ENCODE measurements around the gene CHRM4.
A peak's percentile ranks its signal among the peaks of the same experiment; 100 is the strongest.

CHRM4 gene

DNA sequence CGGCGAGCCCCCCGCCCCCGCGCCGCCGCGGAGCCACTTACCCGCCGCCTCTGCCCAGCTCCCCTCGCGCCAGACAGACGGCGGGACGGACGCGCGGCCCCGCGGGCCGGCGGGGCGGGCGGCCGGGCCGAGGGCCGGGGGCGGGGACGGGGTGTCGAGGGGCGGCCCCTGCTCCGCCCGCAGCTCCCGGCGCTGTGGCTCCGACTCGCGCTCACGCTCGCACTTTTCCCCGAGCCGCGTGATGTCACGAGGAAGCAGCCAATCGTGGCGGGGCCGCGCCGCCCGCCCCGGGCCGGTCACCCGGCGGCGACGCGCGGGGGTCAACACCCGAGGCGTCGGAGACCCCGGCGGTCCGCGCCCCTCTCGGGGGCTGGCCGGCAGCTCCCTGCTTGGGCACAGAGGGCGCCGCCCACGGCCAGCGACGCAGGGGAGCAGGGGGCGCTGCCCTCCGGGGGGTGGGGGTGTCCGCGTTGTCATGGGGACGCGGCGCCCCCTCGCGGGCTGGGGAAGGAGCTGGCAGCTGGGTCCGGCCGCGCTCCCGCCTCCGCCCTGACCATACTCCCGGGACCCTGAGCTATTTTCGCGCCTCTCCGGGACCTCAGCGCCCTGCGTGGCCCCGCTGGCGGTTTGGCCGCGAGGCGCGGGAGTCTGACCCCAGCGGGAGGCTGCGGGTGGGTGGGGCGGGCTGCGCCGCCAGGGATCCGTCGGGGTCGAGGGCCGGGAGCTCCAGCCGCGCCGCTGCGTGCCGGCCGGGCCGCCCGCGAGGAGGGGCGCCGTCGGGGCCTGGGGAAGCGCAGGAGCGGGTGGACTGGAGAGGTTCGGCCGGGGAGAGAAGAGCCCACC, at the start of gene CHRM4:
Gene CHRM4 (minus strand): TSS at position 199 of the 843 bp plus-strand sequence. CDS start 5,219 bp downstream, outside the sequence.
- DNase-seq, result peak; percentile 37

DNA sequence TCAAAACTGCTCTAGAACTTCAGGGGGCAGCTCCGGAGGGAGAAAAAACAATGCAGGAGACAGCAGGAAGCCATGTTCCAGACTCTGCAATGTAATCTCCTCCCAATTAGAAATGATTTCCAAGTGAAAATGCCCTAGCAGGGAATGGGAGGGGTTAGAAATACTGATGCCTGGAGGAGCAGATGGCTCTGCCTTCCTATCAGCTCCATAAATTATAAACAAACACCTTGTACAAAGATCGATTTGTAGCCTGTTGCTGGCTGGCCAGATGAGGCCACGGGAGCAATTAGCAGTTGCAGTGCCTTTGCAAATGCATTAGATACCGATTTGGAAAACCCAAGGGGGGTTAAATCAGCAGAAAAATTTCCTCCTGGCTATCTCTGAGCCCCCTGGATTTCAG, 46.6 kb upstream of the CHRM4 start:
- peak; percentile 61 for DNase-seq

DNA sequence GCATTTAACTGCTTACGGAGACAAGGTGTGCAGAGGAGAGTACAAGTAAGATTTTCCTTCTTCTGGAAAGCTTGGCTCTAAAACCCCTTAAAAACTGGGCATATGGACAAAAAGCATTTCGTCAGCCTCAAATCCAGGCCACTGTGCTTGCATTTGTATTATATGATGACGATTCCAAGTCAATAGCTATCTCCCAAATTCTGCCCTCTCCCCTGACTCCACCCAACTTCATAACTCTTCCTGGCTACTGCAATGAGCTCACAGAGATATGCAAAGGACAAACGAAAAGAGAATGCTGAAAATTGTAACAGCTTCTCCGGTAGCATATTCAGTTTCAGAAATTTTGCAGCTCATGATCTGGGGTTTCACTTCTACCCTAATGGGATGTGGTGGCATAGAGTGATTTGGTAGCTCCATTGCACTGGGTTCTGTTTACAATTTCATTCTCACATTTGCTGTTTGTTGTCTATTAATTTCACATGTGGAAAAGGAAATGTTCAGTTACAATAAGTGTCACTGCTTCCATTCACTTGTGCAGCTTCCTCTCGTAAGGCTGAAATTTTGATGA, 45.6 kb upstream of the CHRM4 start:
- DNase-seq, result no peak

DNA sequence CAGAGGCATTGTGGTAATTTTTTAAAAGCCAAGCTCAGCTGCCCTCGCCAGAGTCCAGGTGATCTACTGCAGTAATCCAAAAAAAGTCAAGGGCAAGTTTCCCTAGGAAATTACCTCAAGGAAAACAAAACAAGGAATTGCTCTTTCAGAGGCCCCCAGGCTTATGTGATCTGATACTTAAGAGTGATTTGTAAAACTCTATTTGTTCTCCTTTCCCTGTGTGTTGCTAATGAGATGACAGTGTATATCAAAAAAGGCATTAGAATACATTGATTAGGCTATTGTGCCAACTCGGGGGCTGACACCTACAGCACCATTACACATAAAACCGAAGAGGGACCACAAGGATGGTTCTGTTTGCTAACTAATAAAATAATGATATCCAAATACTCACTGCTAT, 44.5 kb upstream of the CHRM4 start:
- no peak for DNase-seq

DNA sequence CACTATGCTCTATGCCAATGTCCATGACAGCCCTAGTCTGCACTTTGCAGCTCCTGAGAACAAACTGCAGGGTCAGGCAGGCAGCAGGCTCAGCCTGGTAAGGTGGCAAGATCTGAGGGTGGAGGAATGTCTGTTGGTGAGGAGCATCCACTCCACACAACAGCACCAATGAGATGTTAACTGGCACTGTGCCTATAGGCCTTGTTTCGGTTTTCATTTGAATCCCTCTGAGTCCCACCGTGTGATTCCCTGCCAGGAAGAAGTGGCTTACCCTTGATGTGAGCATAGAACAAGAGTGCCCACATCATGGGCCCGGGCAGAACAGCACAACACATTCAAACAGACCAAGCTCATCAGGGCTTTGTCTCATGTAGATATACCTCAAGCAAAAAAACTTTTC, 44.1 kb upstream of the CHRM4 start:
- DNase-seq, result no peak

DNA sequence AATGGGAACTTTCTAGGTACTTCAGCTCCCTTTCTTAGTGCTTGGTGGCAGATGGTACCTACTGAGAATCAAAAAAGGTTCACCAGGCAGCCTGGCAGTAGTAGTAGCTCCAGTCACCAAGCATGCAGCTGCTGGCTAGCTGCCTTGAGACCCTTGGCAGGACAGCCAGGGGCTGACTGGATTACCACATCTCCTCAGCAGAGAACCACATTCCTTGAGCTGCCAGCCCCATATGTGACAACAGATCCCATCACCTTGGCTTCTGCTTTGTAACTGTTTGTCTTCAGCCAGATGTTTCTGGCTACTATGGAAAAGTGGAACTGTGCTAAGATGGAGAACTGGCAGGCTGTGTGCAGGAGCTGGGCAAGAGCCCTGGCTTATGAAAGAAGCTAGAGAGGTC, 39.6 kb upstream of the CHRM4 start:
- DNase-seq, result no peak

DNA sequence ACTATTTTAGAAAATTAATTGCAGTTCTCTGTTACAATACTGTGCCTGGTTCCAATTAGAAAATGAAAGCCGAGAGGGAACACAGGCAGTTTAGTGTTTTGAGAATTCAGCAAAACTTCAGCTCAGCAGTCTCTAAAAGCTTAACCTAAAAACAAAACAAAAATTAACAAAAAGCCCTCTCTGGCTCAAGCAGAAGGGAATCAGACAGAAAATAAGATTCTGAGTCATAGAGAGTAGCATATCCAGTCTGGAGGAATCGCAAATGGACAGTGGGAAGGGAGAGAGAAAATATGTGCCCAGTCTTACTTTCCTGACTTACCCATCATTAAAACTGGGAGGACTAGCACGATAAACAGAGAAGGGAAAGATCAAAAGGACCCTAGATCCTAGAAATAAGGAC, 38.1 kb upstream of the CHRM4 start:
- DNase-seq, result no peak

DNA sequence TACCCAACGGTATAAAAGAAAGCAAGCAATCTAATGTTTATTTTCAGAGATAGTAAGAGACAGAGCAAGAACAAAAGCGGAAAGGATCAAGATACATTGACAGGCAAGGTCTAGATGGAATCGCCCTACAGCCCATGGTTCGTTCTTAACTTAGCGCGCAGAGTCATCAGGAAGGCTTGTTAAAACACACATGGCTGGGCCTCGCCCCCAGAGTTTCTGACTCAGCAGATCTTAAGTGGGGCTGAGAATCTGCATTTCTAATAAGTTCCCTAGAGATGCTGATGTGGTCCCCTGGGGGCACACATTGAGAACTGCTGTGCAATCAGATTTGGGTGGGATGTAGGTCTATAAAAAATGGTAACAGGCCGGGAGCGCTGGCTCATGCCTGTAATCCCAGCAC, 35.8 kb upstream of the CHRM4 start:
- no peak for DNase-seq

DNA sequence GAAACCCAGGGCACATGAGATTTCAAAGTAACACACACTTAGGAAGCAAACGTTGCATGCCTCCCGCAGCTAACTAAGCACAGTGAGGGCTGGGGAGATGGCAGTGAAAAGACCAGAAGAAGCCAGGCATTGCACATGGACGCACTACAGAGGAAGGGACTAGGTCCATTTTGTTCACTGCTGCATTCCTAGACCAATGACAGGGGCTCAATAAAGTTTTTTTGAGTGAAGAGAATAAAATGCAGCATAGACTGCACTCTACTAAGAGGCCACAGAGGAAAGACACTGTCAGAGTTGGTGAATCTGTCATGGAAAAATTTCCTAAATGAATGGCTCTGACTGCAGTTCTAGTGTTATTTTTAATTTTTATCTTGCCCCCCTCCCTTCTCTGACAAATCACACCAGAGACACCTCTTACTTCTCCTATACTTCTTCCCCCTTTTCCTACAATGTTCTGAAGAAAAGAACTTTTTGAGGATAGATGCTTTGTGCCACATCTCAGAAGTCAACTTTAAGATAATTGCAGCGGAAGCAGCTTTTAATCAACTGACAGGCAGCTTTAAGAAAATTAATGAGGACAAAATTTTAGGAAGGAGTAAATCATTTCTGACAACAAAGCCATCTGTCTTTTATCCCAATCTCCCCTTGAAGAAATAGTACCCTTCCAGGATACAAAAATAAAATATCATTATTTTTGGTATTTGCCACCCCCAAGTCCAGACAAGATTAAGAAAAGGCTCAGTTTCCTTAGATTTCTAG, 34.8 kb upstream of the CHRM4 start:
- DNase-seq, result no peak

DNA sequence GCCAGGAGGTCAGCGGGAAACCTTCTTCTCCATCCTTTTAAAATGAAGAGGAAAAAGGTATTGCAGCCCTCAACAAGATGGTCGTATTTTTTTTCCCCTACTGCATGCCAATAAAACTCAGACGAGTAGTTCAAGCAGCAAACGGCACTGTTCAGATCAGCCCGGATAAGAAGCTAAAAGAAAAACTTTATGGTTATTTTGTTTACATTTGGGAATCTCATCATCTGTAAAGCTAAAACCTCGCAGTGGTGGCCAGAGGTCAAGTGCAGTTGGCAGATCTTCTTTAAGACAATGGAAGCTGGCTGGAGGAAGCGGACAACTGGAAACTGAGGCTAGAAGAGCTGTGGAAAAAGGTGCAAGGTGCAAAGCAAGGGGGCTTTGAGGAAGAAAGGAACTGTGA, 31.0 kb upstream of the CHRM4 start:
- no peak for DNase-seq

DNA sequence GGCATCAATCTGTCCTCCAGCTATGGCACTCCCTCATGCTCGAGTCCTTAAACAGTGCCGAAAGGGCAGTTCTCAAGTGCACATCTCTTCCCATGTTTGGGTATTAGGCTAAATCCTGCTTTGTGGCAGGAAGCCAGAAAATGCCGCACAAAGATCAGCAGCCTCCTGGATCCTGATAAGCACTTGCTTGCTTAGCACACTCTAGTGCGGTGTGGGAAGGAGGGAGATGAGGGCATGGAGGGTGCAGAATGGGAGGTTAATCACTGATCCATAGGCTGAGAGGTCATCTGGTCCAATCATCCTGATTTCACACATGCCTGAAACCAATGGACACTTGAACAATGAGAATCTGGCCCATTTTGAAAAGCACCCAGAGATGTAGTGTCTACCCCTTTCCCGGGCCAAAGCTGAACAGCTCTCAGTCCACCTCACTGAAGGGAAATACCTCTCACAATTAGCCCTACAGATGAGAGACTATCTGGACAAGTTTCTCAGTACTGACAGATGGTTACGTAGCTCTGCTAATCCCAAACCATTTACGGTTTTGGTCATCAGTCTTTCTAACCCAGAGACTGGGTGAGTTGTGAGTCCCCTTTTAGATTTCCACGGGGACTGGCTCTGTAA, 29.8 kb upstream of the CHRM4 start:
- DNase-seq, result no peak

DNA sequence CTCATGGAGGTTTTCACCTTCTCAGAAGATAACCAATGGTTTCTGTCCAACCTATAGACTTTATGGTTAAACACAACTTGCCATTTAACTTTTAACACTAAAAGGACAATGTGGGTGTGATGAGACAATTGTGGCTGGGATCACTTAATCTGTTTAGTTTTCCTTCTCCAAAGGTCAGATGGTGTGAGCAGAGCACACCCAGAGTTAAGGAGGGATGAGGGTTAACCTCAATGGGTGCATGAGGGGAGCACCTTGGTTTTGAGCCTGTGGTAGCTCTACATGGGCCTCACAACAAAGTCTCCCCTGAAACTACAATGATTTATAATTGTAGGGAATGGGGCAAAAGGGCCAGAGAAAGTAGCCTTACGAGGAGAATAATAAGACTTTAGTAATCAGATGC, 28.9 kb upstream of the CHRM4 start:
- DNase-seq, result no peak

DNA sequence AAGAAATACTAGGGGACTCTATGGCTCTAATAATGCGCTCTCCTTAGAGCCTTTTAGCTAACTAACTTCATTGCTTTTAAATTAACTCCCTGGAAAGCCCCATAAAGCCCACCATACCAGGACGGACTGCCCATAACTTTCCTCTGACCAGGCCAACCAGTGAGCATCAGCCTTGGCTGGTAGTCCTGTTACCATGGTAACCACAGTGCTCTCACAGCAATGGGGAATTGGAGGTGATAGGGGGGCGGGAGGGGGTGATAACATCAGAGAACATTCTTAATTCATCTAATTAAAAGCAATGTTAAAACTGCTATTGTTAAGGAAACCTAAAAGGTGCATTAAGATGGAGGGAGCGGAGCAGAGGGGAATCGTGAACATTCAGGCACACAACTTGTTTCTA, 27.2 kb upstream of the CHRM4 start:
- DNase-seq, result no peak

DNA sequence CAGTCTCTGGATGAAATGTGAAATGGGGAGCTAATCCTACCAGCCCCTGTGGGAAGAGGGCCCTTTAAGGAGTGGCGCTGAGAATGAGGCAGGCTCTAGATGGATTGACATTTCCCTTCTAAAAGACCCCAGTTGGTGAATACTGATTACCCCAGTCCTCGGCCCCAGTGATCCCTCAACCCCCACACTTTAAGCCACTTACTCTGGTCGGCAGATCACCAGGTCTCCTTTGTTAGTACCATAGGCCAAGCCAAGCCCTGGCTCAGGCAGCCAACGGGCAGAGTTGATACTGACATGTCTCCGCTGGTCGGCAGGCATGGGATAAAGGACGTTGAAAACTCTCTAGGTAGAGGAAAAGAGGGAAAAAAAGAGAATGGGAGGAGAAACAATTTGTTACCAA, 26.1 kb upstream of the CHRM4 start:
- DNase-seq, result no peak

DNA sequence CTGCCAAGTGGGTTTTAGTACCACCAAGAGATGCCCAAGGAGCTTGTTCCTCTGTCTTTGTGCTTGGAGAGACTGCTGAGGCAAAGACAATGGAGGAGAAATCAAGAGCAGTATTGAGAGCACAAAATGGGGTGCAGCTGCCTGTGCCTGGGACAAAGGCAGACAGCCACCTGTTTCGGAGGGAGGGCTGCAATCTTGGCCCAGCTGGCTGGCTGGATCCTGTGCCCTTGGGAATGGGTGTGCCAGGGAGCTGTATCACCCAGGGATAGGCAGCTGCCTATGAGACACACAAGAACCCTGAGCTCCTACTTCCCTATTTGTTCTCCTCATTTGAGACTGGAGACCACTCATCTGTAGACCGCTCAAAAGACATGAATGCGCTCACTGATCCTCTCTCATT, 23.3 kb upstream of the CHRM4 start:
- peak; percentile 69 for DNase-seq

DNA sequence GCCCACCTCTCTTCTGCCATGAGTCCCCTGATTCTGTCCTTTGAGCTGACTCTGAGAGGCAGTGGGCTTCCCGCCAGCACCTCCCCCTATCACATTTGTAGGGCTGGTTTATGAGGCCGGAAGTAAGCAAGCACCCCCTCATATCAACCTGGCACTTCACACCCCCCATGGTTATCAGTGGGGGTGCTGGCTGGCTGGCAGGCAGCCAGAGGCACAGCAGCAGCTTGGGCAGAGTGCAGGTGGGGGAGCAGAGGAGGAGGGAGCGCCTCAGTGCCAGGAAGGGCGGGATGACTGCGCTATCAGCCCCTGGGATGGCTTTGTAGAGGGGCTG, 22.9 kb upstream of the CHRM4 start:
- peak; percentile 69 for DNase-seq

DNA sequence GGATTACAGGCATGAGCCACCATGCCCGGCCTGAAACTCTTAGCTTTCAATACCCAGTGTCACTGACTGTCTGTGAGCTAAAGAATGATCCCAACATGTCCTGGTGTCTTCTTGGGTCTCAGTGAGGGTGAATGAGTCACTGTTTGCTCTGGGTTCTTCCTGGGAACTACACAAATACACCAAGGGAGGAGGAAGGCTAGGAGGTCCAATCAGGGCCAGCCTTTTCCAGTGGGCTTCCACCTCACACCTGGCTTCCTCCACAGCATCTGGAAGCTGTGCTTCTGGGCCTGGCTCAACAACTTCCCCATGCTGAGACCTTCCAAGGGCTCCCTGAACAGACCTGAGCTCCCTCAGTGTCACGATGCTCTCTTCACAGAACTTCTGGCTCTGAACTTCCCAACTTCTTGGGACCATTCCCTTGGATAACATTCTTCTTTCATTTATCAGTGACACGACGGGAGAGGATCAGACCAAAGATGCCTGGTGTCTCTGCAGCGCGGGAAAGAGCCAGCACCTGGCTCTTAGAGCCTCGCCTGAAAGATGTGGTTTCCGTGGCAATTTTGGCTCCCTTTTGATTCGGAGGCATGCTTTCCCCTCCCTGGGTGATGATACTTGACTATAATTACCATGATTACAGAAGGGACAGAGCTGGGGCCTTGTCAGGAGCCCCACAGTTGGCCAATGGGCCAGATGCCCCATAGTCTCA, 22.3 kb upstream of the CHRM4 start:
- DNase-seq, result no peak

DNA sequence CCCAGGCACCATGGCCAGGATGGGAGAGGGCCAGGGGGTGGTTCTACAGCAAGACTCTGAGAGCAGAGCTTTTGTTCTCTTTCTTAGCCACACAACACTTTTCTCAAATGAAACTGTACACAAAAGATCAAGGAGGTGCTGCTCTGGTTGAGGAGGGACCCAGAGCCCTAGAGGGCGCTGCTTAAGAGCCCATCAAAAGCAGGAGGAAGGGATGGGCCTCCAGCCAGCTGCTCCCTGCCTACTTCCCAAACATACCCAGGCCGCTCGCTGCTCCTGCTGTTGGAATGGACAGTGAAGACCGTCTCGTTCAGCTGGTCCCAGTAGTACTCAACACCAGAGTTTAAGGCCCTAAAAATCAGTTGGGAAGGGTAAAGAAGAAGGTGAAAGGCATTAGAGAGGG, 18.4 kb upstream of the CHRM4 start:
- DNase-seq, result no peak

DNA sequence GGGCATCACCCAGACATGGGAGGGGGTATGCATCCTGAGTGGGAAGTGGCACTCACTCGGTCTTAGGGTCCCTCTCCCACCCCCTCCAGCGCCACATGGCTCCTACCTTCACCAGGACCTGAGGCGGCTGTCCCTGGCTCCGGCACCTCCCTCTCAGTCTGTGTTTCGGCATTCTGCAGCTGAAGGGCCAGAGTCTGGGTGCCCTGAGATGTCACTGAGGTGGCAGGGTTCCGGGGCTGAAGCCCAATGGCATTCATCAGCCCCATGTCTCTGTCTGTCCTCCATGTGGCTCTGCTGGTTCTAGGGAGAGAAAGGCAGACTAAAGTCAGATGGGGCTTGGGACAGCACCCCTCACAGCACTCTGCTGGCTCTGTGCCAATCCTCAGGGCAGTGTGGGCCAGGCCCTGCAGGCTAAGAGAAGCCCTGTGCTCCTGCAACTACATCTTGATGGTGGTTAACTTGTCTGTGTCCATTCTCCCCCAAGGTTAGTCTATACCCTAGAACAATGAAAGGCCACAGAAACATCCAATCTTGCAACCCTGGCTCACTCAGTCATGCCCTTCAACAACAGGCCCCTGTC, 16.9 kb upstream of the CHRM4 start:
- no peak for DNase-seq

DNA sequence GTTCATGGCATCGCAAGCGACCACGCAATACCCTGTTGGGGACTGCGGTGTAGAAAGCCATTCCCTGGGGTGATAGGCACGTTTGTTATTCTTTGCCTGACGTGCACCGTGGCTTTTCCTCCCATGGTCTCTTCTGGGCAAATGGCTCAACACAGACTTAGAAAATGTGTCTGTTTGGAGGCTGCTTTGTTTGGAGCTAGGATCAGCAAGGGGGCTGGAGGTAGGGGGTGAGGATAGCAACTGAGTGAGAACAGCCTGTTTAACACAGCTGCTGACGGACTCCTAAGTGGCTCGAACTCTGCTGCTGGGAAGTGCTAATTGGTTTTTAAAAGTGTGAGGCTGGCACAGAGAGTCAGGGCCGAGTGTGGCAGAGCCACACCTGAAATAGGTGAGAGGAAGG, 16.1 kb upstream of the CHRM4 start:
- no peak for DNase-seq

DNA sequence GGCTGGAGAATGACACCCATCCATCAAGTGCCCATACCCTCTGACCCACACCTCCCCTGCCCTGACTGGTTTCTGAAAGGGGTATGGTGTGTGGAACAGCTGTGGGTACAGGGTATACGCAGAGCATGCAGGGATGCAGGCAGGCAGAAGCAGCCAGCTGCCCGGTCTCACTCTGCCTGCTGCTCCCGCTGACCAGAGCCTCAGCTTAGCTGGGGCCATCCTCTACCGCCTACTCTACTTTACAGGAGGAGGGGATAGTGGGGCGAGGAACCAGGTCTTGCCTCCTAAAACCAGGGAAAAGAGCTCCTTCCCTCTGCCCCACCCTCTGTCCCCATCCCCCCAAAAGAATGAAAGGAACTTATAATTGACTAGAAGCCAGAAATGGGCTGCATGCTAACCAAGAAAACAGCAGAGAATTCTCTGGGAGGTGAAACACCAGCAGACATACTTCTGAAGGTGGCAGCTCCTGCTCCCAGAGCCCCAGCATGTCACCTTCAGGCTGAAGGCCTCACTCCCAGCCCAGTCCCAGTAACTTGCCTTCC, 13.0 kb upstream of the CHRM4 start:
- no peak for DNase-seq

Measured in NCI-H2171 (cell line).